GM20000 (cell line): ENCODE data around the gene TSPEAR.

Source experiments
- DNase-seq: peaks from one replicate; pipeline ENCODE4 v3.0.0; 2012; ENCODE audit warnings: low spot score
- TF ChIP-seq, protein P1 (sequence below): IDR thresholded peaks from 2 replicates; pipeline ENCODE4 v1.5.1; 2012; ENCODE audit warnings: mild to moderate bottlenecking, control low read depth; ENCODE audit errors: extremely low read depth, missing control alignments

The TSPEAR gene

DNA sequence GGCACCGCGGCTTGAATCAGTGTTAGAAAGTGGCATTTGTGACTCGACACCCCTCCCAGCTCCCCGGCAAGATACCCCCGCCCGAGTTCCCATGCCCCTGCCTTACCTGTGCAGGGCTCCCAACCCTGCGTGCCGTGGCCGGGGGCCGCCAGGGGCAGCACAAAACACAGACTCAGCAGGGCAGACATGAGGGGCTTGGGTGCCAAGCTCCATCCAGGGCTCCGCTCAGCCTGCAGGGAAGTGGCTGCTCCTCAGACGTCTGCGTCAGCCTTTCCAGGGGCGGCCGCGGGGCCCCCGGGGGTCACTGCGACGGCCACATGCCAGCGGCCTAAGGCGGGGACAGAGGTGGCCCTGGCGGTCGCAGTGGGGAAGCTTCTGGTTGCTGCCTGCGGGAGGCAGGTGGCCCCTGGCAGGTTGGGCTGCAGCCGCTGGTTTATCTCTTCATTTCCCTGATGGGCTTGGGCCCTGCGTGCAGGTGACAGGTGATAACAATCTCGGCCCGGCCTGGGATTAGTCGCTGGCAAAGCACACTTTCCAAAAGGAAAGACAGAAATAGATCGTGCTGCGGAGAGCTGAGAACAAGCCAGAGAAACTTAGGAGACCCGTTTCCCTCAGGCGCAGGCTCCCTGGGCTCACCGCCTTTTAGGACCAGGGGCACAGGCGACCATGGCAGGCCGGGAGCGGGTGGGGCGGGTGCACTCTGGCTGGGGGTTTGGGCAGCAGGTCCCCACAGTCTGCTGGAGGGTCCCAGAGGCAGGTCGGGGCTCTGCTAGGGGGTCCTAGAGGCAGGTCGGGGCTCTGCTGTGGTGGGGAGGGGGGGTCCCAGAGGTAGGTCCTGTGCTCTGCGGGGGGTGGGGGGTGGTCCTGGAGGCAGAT lies at the start of gene TSPEAR:
Gene TSPEAR (minus strand): TSS at position 246 of the 876 bp plus-strand sequence. CDS start 58 bp downstream, at position 188.
- TF ChIP-seq, protein P1, sequence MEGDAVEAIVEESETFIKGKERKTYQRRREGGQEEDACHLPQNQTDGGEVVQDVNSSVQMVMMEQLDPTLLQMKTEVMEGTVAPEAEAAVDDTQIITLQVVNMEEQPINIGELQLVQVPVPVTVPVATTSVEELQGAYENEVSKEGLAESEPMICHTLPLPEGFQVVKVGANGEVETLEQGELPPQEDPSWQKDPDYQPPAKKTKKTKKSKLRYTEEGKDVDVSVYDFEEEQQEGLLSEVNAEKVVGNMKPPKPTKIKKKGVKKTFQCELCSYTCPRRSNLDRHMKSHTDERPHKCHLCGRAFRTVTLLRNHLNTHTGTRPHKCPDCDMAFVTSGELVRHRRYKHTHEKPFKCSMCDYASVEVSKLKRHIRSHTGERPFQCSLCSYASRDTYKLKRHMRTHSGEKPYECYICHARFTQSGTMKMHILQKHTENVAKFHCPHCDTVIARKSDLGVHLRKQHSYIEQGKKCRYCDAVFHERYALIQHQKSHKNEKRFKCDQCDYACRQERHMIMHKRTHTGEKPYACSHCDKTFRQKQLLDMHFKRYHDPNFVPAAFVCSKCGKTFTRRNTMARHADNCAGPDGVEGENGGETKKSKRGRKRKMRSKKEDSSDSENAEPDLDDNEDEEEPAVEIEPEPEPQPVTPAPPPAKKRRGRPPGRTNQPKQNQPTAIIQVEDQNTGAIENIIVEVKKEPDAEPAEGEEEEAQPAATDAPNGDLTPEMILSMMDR = no peak

DNA sequence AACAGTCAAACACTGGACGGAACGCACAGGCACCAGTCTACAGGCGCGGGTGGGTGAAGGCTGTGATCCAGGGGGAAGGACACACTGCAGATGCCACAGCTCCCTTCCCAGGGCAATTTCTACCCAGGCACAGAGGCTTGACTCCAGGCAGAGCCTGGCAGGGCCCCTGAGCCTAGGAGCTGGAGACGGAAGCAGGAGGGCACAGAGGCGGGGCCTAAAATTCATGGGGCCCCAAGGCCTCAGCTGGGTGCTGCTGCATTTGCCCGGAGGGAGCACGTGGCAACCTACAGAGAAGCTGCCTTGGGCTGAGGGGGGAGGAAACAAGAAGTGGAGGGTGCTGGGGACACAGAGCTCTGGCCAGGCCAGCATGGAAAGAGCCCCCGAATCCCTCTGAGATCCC lies 49.0 kb upstream of the TSPEAR start:
- no peak for DNase-seq
- TF ChIP-seq, protein P1 = no peak

More for the DNA sequence above, at the start of gene TSPEAR:
- DNase-seq = no peak

DNA sequence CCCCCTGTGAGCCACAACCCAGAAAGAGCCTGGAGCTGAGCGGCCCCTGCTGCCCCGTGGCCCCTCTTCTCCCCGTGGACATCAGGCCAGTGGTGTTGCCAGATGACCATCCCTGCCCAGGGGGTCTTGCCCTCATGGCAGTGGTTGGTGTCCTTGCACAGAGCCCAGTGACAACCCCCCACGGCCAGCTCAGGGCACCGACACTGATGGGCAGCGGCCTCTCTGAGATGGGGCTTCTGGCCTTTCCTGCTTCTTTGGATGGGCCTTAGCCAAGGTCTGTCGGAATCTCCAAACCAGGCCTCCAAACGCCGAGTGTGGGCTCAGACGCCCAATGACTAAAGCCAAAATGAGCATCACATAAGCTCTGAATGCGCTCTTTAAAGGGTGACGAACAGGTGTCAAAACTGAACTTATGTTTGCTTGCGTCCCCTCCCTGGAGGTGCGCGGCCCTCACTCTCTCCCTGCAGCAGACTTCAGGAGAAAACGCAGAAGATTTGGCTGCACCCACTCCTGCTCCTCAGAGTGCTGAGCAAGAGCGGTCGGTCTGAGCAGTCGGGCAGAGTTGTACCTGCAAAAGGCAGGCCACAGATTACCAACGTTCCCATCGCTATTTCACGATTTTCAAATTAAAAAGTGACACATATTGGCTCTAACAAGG lies 48.4 kb upstream of the TSPEAR start:
- TF ChIP-seq, protein P1 = no peak
- DNase-seq = no peak

DNA sequence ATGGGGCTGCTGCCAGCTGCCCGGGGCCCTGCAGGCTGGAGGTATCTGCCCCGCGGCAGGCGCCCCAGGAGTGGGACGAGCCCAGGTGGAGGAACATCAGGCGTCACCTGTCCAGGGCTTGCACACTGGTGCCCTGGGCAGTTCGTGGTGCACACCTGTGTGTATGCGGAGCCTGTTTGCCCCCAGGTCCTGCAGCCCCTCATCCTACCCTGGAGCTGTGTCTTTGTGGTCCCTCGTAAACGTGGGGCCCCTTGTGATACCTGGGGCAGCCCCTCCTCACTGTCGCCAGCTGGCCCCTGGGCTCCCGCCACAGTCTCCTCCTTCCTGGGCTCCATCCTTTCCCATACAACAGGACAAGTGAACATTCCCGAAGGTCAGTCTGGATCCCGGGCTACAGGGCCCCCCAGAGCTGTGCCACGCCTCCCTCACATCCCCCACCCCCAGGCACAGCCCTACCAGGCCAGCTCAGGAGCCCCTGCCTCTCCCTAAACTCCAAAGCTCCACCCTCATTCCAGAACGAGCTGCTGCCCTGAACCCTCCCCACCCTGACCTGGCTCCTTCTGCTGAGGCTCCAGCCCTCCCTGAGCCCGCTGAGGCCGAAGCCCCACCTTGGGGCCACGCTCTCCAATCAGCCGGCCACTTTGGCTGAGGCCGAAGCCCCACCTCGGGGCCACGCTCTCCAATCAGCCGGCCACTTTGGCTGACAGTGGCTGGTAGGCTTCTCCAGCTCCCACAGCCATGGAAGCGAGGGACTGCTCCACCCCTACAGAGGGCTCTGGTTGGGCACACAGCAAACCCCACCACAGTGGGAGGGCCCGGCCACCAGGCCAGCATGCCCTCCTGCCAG lies 47.6 kb upstream of the TSPEAR start:
- no peak for DNase-seq
- TF ChIP-seq, protein P1 = no peak

DNA sequence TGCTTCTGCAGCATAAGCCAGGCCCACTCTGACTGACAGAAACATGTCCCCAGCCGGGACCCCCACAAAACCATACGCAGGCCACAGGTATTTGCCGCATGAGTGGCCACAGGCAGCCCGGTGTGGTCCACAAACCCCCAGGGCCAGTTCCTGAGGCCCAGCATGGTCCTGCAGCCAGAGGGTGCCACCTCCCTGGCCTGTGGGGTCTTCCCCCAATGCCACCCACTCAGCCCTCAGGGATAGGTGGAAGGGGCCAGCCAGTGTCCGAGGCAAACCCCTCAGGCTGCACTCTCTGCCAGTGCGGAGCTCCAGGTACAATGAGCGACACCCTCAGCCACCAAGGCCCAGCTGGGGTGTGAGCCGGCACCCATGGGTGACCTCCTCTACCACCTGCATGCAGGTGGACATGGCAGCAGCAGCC lies 46.8 kb upstream of the TSPEAR start:
- TF ChIP-seq, protein P1 = no peak
- no peak for DNase-seq

DNA sequence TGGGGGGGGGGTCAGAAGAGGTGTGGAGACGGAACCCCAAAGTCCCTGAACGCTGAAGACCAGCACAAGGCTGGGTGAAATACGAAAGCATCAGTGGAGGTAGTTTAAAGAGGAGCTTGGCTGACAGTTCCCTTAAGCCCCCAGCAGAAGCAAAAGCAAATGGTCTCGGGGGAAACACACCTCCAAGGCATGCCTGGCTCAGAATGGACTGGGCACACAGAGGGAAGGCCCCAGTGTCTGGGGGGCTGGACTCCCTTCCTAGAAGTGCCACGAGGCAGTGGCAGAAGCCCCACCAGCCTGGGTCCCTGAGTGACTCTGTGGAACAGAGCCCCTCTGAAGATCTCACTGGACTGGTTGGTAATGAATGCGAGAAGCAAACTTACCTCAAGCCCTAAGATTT lies 46.4 kb upstream of the TSPEAR start:
- no peak for DNase-seq
- TF ChIP-seq, protein P1 = no peak
